NCI-H2196 (cell line): Measurements from ENCODE around the gene SIMC1.

ENCODE experiments used
- DNase-seq: peaks from one replicate; lab custom pipeline; 2025; ENCODE audit not compliant: unreplicated experiment; lab: John Stamatoyannopoulos, UW

The SIMC1 gene

GRCh38 chr5:176387384-176387925 lies 149.2 kb downstream of the SIMC1 start:
- DNase-seq = no peak

DNA sequence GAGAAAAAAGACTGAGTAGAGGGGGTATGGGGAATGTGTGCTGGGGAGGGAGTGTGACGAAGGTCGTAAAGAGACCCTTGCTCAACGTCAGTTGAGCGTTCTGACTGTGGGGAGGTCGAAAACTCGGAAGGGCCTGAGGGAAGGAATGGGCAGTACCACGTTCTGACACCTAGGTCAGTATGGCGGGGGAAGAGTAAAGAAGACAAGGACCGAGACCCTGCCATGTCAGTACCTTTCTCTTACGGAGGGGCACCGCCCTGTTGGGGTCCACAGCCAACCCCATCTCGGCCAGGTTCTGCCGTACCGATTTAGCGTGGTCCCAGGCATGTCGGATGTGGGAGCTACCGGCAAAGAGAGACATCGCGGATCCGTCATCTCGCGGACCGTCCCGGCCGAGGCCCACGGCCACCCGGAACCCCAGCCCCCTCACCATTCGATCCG lies 149.8 kb downstream of the SIMC1 start:
- DNase-seq = no peak

DNA sequence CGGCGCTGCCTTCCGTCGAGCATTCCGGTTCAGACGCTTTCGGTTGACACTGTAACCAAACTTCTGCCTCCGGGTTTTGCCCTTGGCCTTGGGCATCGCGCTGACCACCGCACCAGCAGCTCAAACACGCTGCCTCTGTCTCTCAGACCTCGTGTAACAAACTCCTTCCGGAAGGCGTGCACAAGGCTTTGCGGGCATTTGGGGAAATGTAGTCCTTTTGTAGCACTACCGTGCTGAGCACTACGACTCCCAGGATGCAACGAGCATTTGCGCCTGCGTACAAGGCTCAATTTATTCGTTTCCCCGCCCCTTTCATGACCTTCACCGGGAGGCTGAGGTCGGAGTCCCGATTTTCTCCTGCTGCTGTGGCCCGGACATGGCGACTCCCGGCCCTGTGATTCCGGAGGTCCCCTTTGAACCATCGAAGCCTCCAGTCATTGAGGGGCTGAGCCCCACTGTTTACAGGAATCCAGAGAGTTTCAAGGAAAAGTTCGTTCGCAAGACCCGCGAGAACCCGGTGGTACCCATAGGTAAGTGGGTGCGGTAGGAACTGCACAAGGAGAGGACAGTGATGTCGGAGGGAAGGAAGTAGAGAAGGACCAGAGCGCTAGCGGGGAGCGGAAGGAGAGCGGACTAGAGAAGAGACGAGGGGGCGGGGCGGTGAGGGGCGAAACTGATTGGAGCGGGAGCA lies 150.4 kb downstream of the SIMC1 start, which contains the start of the genes HIGD2A and NOP16:
TSS of gene HIGD2A (plus strand) at position 308 of the 691 bp plus-strand sequence. CDS start at position 377, 69 bp downstream.
TSS of gene NOP16 (minus strand) at position 155 of the 691 bp plus-strand sequence. CDS start at position 96, 59 bp downstream.
- peak; percentile 98 for DNase-seq

GRCh38 chr5:176389135-176390123 lies 151.2 kb downstream of the SIMC1 start:
- no peak for DNase-seq

DNA sequence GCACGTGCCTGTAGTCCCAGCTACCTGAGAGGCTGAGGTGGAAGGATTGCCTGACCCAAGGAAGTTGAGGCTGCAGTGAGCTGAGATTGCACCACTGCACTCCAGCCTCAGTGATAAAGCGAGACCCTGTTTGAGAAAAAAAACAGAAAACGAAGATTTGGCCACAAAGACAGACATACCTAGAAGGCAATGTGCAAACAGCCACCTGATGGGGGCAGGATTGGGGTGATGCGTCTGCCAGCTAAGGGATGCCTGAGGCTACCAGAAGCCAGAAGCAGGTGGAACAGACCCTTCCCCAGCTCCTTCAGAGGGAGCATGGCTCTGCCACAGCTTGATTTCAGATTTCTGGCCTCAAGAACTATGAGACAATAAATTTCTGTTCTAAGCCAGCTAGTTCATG lies 153.3 kb downstream of the SIMC1 start:
- no peak for DNase-seq

GRCh38 chr5:176391999-176392398 lies 153.8 kb downstream of the SIMC1 start:
- DNase-seq = no peak

DNA sequence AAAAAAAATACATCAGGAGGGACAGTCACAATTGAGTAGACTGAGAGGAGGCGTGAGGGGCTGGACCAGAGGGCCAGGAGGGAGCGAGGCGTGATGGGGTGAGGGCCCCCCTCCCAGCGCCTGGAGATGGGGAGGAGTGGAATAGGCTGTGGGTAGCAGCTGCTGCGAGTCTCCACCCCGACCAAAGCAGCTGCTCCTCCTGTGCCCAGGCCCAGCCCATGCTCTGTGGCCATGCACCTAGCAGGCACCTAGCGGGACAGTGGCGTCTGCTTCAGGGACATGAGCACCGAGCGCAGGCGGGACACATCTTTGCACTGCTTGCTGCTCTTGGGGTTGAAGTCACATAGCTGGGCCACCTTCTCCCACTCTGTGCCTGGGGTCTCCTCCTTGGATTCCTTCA lies 154.3 kb downstream of the SIMC1 start:
- DNase-seq = no peak

- DNase-seq = no peak
Measured at GRCh38 chr5:176394096-176394495, 155.9 kb downstream of the SIMC1 start.

GRCh38 chr5:176394881-176395675 lies 156.9 kb downstream of the SIMC1 start:
- no peak for DNase-seq
